Heart left ventricle (tissue), 16 donors: Measurements from ENCODE around the gene NEUROD2. TPM values are rescaled to one million over a fixed set of nuclear protein-coding genes. Genes with fewer than 3 reads are reported as not detected.

Experiments used
- ATAC-seq, 4 donors: fragments of 200-7000 bp; cut with Tn5 transposase; one replicate each; pipeline ENCODE4 v1.9.1; 2020 to 2022; ENCODE audit warnings: moderate library complexity in 4 of 4, mild to moderate bottlenecking in 3 of 4, moderate number of reproducible peaks in 1 of 4
- DNase-seq, 5 donors: peaks; one replicate each; pipeline ENCODE4 v3.0.0-alpha.2; 2020
- H3K27ac ChIP-seq, 12 donors: fragments of 200-600 bp; sonication (generic) in 4 of 12; one replicate each; pipeline versions ENCODE4 v1.5.0 to v1.8.0; 2016 to 2022; ENCODE audit warnings: mild to moderate bottlenecking in 2 of 12
- H3K27me3 ChIP-seq, 9 donors: fragments of 200-600 bp; sonication (generic) in 2 of 9; one replicate each; pipeline versions ENCODE4 v1.5.1 to v1.8.0; 2016 to 2022; ENCODE audit warnings: mild to moderate bottlenecking in 3 of 9
- H3K36me3 ChIP-seq, 9 donors: fragments of 200-600 bp; sonication (generic) in 2 of 9; one replicate each; pipeline versions ENCODE4 v1.5.0 to v1.8.0; 2018 to 2022; ENCODE audit warnings: mild to moderate bottlenecking in 2 of 9
- H3K4me1 ChIP-seq, 12 donors: fragments of 200-600 bp; sonication (generic) in 4 of 12; one replicate each; pipeline versions ENCODE4 v1.5.0 to v1.8.0; 2016 to 2022; ENCODE audit warnings: mild to moderate bottlenecking in 3 of 12
- H3K4me3 ChIP-seq, 12 donors: fragments of 200-600 bp; sonication (generic) in 4 of 12; one replicate each; pipeline versions ENCODE4 v1.5.0 to v1.8.0; 2017 to 2022; ENCODE audit warnings: mild to moderate bottlenecking in 9 of 12, moderate library complexity in 4 of 12
- H3K9me3 ChIP-seq, 12 donors: fragments of 200-600 bp; sonication (generic) in 4 of 12; one replicate each; pipeline versions ENCODE4 v1.5.0 to v1.8.0; 2016 to 2022; ENCODE audit warnings: mild to moderate bottlenecking in 1 of 12
- CTCF ChIP-seq, 12 donors: fragments of 200-600 bp; sonication (generic) in 4 of 12; IDR thresholded peaks; one replicate each; pipeline versions ENCODE4 v1.5.0 to v1.8.0; 2018 to 2022; ENCODE audit warnings: antibody characterized with exemption in 12 of 12, mild to moderate bottlenecking in 5 of 12
- POLR2A ChIP-seq, 2 donors: fragments of 450-650 bp; IDR thresholded peaks; one replicate each; pipeline ENCODE4 v1.6.1; 2017; ENCODE audit warnings: antibody characterized with exemption in 2 of 2, mild to moderate bottlenecking in 2 of 2, moderate library complexity in 2 of 2
- WGBS, 4 donors: extraction: QIAGEN DNeasy Blood & Tissue Kit in 2 of 4; methylation state at CpG; one replicate each; pipeline versions ENCODE4 v1.1.5 to v1.1.7; 2013 to 2018; 5-methylcytosine and 5-hydroxymethylcytosine counted together
- intact Hi-C, 10 donors: fragments of 100-400 bp; cut with DNase I; formaldehyde crosslinking; loops; one replicate each; pipeline versions ENCODE4 v1.11.1 to v1.14.2; 2022
- polyA plus RNA-seq, 2 donors: library from polyadenylated mRNA; stranded (reverse); fragments of 200-250 nt; gene quantifications; one replicate each; pipeline ENCODE4 v1.2.3, GENCODE V29; 2013
- total RNA-seq, 9 donors: library from RNA; depleted of rRNA in 2 of 9; stranded (reverse); fragments of >200 nt in 2 of 9; fragmentation: NEBNext Ultra II Directional in 3 of 9; extraction: Animal tissue kit (Norgen Biotek cat#: 25700) in 3 of 9; gene quantifications; one replicate each; pipeline versions ENCODE4 v1.1.0 to v1.2.4, GENCODE V29; 2016 to 2023
- donor health status: ischemic (EF 13 %, LVEDD 7.1; RV severe dilation, severe dysfunction).
- donor health status: healthy with polysubstance abuse.
- donor health status: DM: no; HTN: yes; CAD: no.
- donor health status: DM: no; HTN: no; CAD: no.
- donor health status: ischemic (EF 25% LVEDD 6.9; RV normal size, moderate dysfunction).
- donor health status: ischemic (EF 25% LVEDD 5.7; RV mildly dilated, moderate dysfunction).
- donor health status: healthy.
- donor health status: DM: yes; HTN: yes; CAD: no.
- donor health status: ischemic (EF 35%, LVEDD 5.7; RV mildly dilated, moderate dysfunction).
- donor health status: nonischemic (EF 11% LVEDD 7.7; RV severe dilation, severe dysfunction).
- donor health status: DM: yes; HTN: yes; CAD: no.
- donor health status: PGD.
- donor health status: ischemic (EF 29% LVEDD 5.4; RV normal size, mild dysfunction).
- donor health status: nonischemic (EF 23%, LVEDD 6.1; RV moderate dilation, normal function).

The NEUROD2 gene
- total and polyA plus RNA-seq, 11 donors: not detected

GRCh38 chr17:39608142-39608981, 642 bp upstream of the NEUROD2 start:
- TF ChIP-seq CTCF (IDR thresholded peaks at IDR 0.05): no peak
- no peak for TF ChIP-seq POLR2A (IDR thresholded peaks at IDR 0.05)
- ATAC-seq (no peak), DNase-seq (no peak)
- no peak overlapping the region for H3K4me3 ChIP-seq
- no peak overlapping the region for H3K27ac ChIP-seq
- peaks cover 4 to 43% (median 25%) of the 10 kb centered on the region in 12 donors for H3K4me1 ChIP-seq
- H3K9me3 ChIP-seq: no peaks in the 10 kb centered on the region
- 11 to 13% (median 11%) methylated on average over 14 to 15 of the region's 15 CpGs for WGBS, 4 donors
- H3K27me3 ChIP-seq: peaks cover 45 to 85% (median 63%) of the 10 kb centered on the region in 9 donors
- H3K36me3 ChIP-seq: no peaks in the 10 kb centered on the region
- intact Hi-C loops: no loop called here

GRCh38 chr17:39607057-39607850, 466 bp downstream of the NEUROD2 start:
- 2 to 3% (median 2%) methylated on average over 8 to 40 of the region's 40 CpGs for WGBS, 4 donors
- no peak for TF ChIP-seq CTCF (IDR thresholded peaks at IDR 0.05)
- TF ChIP-seq POLR2A (IDR thresholded peaks at IDR 0.05): no peak
- DNase-seq (no peak), ATAC-seq (no peak)
- intact Hi-C loops: no loop called here
- no peak overlapping the region for H3K27ac ChIP-seq
- peak overlapping the region in 8 of 12 donors; percentile 7 to 28 (median 22) for H3K4me3 ChIP-seq
- peaks cover 4 to 43% (median 25%) of the 10 kb centered on the region in 12 donors for H3K4me1 ChIP-seq
- H3K27me3 ChIP-seq: peaks cover 55 to 85% (median 72%) of the 10 kb centered on the region in 9 donors
- H3K36me3 ChIP-seq: no peaks in the 10 kb centered on the region
- H3K9me3 ChIP-seq: no peaks in the 10 kb centered on the region

GRCh38 chr17:39606434-39607056, 1.2 kb downstream of the NEUROD2 start:
- DNase-seq (no peak), ATAC-seq (no peak)
- Histone ChIP-seq H3K27ac (no peak overlapping the region), H3K4me3 (peak overlapping the region in 10 of 12 donors; percentile 7 to 31 (median 22)), H3K4me1 (peaks cover 4 to 43% (median 25%) of the 10 kb centered on the region in 12 donors), H3K9me3 (no peaks in the 10 kb centered on the region), H3K27me3 (peaks cover 62 to 89% (median 79%) of the 10 kb centered on the region in 9 donors), H3K36me3 (no peaks in the 10 kb centered on the region)
- WGBS, 4 donors: 0 to 2% (median 1%) methylated on average over 32 to 66 of the region's 66 CpGs
- TF ChIP-seq POLR2A (IDR thresholded peaks at IDR 0.05) (no peak), CTCF (IDR thresholded peaks at IDR 0.05) (no peak)
- intact Hi-C loops: no loop called here
